Measurements from ENCODE around the gene SIM2.

SIM2 gene

DNA sequence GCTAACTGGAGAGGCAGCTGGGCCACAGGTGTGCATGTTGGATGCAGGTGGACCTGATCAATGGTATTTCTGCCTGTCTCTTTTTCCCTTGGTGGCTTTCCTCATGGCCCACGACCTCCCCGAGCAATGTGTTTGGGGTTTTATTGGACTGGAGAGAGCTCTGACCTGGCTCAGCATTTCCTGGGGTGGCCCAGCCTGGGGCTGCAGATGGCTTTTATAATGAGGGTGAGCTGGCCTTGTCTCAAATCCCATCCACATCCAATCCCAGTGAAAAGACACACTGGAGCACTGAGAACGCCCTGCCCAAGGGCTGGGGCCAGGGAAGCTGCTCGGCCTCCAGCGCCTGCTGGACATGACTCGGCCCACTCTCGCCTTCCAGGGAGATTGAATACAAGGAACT, 44.1 kb downstream of the SIM2 start:
- ChIA-PET CTCF (interaction anchor here (1.0 kb wide), 1 partner anchor 11 kb away, joined by 3 read pairs; no protein-coding TSS in a partner anchor), POLR2A (no interaction called here)
- DNase-seq (ENCODE audit: low read depth, low spot score), result no peak
- H3K4me3 ChIP-seq (ENCODE audit: low read depth, low read length), result no peak overlapping the region
- TF ChIP-seq CTCF (IDR thresholded peaks at IDR 0.05; ENCODE audit: insufficient read depth, low read length, missing control alignments), result no peak

GRCh38 chr21:36743446-36743845, 44.5 kb downstream of the SIM2 start:
- CTCF ChIA-PET, result interaction anchor here (1.0 kb wide), 1 partner anchor 11 kb away, joined by 3 read pairs; no protein-coding TSS in a partner anchor
- POLR2A ChIA-PET, result no interaction called here

GRCh38 chr21:36744190-36744559, 45.3 kb downstream of the SIM2 start:
- TF ChIP-seq CTCF (IDR thresholded peaks at IDR 0.05; ENCODE audit: insufficient read depth, low read length, missing control alignments), result no peak
- no peak overlapping the region for H3K4me3 ChIP-seq (ENCODE audit: low read depth, low read length)
- POLR2A ChIA-PET, result no interaction called here
- DNase-seq (ENCODE audit: low read depth, low spot score), result no peak
- CTCF ChIA-PET, result interaction anchor here (1.0 kb wide), 1 partner anchor 111 kb away, joined by 4 read pairs; no protein-coding TSS in a partner anchor

More at GRCh38 chr21:36743446-36743845, 44.5 kb downstream of the SIM2 start:
- no peak overlapping the region for H3K4me3 ChIP-seq (ENCODE audit: low read depth, low read length)
- no peak for TF ChIP-seq CTCF (IDR thresholded peaks at IDR 0.05; ENCODE audit: insufficient read depth, low read length, missing control alignments)
- DNase-seq (ENCODE audit: low read depth, low spot score), result no peak

DNA sequence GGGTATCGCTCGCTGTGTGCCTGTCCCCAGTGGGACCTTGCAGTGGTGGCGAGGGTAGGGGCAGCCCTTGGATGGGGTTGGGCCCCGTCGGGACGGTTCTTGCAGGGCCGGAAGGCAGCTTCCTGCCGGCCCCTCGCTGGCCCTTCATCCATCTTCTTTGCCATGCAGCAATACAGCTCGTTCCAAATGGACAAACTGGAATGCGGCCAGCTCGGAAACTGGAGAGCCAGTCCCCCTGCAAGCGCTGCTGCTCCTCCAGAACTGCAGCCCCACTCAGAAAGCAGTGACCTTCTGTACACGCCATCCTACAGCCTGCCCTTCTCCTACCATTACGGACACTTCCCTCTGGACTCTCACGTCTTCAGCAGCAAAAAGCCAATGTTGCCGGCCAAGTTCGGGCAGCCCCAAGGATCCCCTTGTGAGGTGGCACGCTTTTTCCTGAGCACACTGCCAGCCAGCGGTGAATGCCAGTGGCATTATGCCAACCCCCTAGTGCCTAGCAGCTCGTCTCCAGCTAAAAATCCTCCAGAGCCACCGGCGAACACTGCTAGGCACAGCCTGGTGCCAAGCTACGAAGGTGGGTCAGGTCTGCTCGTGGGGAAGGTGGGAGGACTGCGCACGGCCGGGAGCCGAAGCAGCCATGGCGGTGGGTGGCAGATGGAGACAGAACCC, 45.8 kb downstream of the SIM2 start:
- POLR2A ChIA-PET, result no interaction called here
- no peak overlapping the region for H3K4me3 ChIP-seq (ENCODE audit: low read depth, low read length)
- CTCF ChIA-PET, result interaction anchor here (1.0 to 2.1 kb wide), 2 partner anchors 110 to 173 kb away, joined by 4 to 8 read pairs; no protein-coding TSS in a partner anchor
- no peak for DNase-seq (ENCODE audit: low read depth, low spot score)
- TF ChIP-seq CTCF (IDR thresholded peaks at IDR 0.05; ENCODE audit: insufficient read depth, low read length, missing control alignments), result no peak

DNA sequence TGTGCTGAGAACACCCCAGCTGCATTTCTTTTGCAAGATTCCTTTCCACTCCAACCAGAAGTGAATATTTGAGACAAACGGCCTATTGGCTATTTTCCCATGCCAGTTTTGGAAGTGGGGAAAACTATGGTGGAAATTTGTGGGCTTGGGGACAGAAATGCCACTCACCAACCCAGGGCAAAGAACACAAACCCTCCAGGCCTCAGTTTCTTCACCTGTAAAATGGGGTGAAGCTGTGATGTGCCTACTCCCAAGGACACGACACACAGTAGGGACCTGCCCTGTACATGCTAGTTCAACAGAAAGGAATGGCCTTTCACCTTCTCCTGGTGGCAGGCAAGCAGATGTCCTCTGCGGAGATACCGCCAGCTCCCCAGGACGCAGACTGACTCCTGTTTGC, 46.5 kb downstream of the SIM2 start:
- no peak for DNase-seq (ENCODE audit: low read depth, low spot score)
- POLR2A ChIA-PET, result no interaction called here
- H3K4me3 ChIP-seq (ENCODE audit: low read depth, low read length), result no peak overlapping the region
- CTCF ChIA-PET, result interaction anchor here (1.4 to 5.9 kb wide), 4 partner anchors 15 to 172 kb away, joined by 3 to 63 read pairs (median 6); no protein-coding TSS in a partner anchor
- no peak for TF ChIP-seq CTCF (IDR thresholded peaks at IDR 0.05; ENCODE audit: insufficient read depth, low read length, missing control alignments)

DNA sequence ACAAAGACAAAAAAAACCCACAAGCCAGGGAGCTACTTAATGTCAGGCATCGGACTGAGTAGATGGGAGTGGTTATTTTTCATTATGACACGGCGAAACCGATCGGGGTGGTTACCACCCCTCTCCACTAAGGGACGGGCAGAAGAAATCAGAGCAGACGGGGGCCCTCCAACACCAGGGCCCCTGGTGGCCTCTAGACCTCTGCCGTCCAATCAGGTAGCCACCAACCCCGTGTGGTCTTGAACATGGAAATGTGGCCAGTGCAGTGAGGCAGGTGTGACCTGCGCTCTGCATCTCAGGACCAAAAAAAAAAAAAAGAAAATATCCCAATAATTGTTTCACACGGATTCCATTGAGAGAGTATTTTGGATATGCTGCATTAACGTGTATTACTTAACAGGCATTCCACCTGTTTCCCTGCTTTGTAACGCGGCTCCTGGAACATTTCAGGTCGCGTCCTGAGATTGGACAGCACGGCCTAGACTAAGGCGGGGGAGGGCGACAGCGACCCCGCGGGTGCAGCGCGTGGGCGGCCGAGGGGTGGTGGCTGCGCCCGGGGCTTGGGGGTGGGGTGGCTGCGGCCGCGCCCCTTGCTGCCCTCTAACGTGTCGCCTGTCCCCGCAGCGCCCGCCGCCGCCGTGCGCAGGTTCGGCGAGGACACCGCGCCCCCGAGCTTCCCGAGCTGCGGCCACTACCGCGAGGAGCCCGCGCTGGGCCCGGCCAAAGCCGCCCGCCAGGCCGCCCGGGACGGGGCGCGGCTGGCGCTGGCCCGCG, 48.3 kb downstream of the SIM2 start:
- CTCF ChIA-PET, result interaction anchor here (0.6 to 5.9 kb wide), 24 partner anchors 8 to 244 kb away, joined by 3 to 63 read pairs (median 4); no protein-coding TSS in a partner anchor
- DNase-seq (ENCODE audit: low read depth, low spot score), result no peak
- H3K4me3 ChIP-seq (ENCODE audit: low read depth, low read length), result peak overlapping the region; percentile 49
- POLR2A ChIA-PET, result no interaction called here
- TF ChIP-seq CTCF (IDR thresholded peaks at IDR 0.05; ENCODE audit: insufficient read depth, low read length, missing control alignments), result no peak
